Glutamatergic neuron (in vitro differentiated cells): ENCODE results near the gene XRCC4. TPM values are rescaled to one million over a fixed set of nuclear protein-coding genes. Genes with fewer than 3 reads are reported as not detected.

Experiments used
- DNase-seq: peaks from one replicate; pipeline ENCODE4 v3.0.0; 2022
- H3K27ac Mint-ChIP-seq: one replicate; pipeline ENCODE4 v1.8.0; 2020; ENCODE audit warnings: mild to moderate bottlenecking, mixed read lengths, inconsistent platforms; ENCODE audit not compliant: unreplicated experiment
- H3K27me3 Mint-ChIP-seq: one replicate; pipeline ENCODE4 v1.8.0; 2020; ENCODE audit warnings: mild to moderate bottlenecking, moderate library complexity, mixed read lengths, inconsistent platforms; ENCODE audit not compliant: unreplicated experiment
- H3K36me3 Mint-ChIP-seq: one replicate; pipeline ENCODE4 v1.8.0; 2020; ENCODE audit warnings: mild to moderate bottlenecking, mixed read lengths, inconsistent platforms; ENCODE audit not compliant: unreplicated experiment
- H3K4me1 Mint-ChIP-seq: one replicate; pipeline ENCODE4 v1.8.0; 2020; ENCODE audit warnings: mild to moderate bottlenecking, low read depth, mixed read lengths, inconsistent platforms; ENCODE audit not compliant: unreplicated experiment
- H3K4me3 Mint-ChIP-seq: one replicate; pipeline ENCODE4 v1.8.0; 2020; ENCODE audit warnings: mild to moderate bottlenecking, mixed read lengths, inconsistent platforms; ENCODE audit not compliant: unreplicated experiment
- H3K9me3 Mint-ChIP-seq: one replicate; pipeline ENCODE4 v1.8.0; 2020; ENCODE audit warnings: mild to moderate bottlenecking, moderate library complexity, mixed read lengths, inconsistent platforms; ENCODE audit not compliant: unreplicated experiment
- total RNA-seq: library from RNA; stranded (reverse); fragmentation: NEBNext Ultra II Directional; extraction: Animal tissue kit (Norgen Biotek cat#: 25700); gene quantifications from one replicate; pipeline ENCODE4 v1.2.1, GENCODE V29; 2021; ENCODE audit not compliant: unreplicated experiment
- TF ChIP-seq, protein P1 (sequence below): fragments of 200-600 bp; sonication (generic); IDR thresholded peaks from one replicate; pipeline ENCODE4 v1.5.0; 2021; ENCODE audit not compliant: partially characterized antibody, unreplicated experiment

Gene XRCC4
- total RNA-seq, 1 donor from 2014 or later = 5.9 TPM

DNA sequence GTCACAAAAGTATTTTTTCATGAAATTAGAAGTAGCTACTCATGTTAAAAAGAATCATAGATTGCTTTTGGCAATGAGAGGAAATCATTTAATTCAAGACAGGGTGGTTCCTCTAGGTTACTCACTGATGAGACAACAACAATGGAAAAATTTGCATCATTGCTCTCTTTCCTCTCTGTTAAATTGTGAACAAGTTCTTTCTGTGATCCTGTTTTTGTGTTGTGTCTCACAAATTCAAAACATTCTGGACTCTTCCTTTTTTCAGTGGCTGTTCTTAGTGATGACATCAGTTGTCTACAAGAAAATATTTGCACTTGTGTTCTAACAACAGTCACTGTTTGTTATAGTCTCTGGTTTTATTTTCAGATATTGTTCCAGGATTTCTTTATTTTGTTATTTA, 95.3 kb downstream of the XRCC4 start:
- H3K27me3 Mint-ChIP-seq = no peaks in the 10 kb centered on the region
- no peaks in the 10 kb centered on the region for H3K9me3 Mint-ChIP-seq
- H3K36me3 Mint-ChIP-seq = no peaks in the 10 kb centered on the region
- DNase-seq = no peak
- TF ChIP-seq, protein P1, sequence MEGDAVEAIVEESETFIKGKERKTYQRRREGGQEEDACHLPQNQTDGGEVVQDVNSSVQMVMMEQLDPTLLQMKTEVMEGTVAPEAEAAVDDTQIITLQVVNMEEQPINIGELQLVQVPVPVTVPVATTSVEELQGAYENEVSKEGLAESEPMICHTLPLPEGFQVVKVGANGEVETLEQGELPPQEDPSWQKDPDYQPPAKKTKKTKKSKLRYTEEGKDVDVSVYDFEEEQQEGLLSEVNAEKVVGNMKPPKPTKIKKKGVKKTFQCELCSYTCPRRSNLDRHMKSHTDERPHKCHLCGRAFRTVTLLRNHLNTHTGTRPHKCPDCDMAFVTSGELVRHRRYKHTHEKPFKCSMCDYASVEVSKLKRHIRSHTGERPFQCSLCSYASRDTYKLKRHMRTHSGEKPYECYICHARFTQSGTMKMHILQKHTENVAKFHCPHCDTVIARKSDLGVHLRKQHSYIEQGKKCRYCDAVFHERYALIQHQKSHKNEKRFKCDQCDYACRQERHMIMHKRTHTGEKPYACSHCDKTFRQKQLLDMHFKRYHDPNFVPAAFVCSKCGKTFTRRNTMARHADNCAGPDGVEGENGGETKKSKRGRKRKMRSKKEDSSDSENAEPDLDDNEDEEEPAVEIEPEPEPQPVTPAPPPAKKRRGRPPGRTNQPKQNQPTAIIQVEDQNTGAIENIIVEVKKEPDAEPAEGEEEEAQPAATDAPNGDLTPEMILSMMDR = no peak
- H3K27ac Mint-ChIP-seq = no peak overlapping the region
- H3K4me1 Mint-ChIP-seq = peaks cover 10% of the 10 kb centered on the region
- H3K4me3 Mint-ChIP-seq = no peak overlapping the region

DNA sequence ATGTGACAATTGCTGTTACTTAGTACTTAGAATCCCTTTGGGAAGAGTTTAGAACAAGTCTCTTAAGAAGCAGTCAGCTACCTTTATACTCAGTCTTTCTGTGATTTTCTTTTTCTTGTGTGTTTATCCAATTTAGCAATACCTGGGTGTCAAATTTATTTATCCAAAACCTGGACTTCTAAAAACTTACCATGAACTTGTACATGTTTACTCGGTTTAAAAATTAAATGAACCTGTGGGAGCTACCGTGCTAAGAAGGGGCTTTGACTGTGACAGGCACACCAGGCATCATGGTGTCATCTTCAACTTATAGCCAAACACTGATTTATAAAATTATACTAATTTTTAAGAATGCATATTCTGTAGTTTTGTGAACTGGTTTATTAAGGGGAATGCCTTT, 96.5 kb downstream of the XRCC4 start:
- no peak for DNase-seq
- peaks cover 4% of the 10 kb centered on the region for H3K4me1 Mint-ChIP-seq
- no peaks in the 10 kb centered on the region for H3K9me3 Mint-ChIP-seq
- no peaks in the 10 kb centered on the region for H3K27me3 Mint-ChIP-seq
- no peak overlapping the region for H3K27ac Mint-ChIP-seq
- no peaks in the 10 kb centered on the region for H3K36me3 Mint-ChIP-seq
- TF ChIP-seq, protein P1 = no peak
- H3K4me3 Mint-ChIP-seq = no peak overlapping the region

GRCh38 chr5:83177803-83178202, 100.5 kb downstream of the XRCC4 start:
- TF ChIP-seq, protein P1 = no peak
- H3K27me3 Mint-ChIP-seq = no peaks in the 10 kb centered on the region
- H3K4me1 Mint-ChIP-seq = no peaks in the 10 kb centered on the region
- no peaks in the 10 kb centered on the region for H3K36me3 Mint-ChIP-seq
- H3K27ac Mint-ChIP-seq = no peak overlapping the region
- no peak for DNase-seq
- H3K4me3 Mint-ChIP-seq = no peak overlapping the region
- H3K9me3 Mint-ChIP-seq = no peaks in the 10 kb centered on the region

GRCh38 chr5:83179966-83180365, 102.6 kb downstream of the XRCC4 start:
- H3K9me3 Mint-ChIP-seq = no peaks in the 10 kb centered on the region
- H3K36me3 Mint-ChIP-seq = no peaks in the 10 kb centered on the region
- TF ChIP-seq, protein P1 = no peak
- no peak overlapping the region for H3K4me3 Mint-ChIP-seq
- H3K27ac Mint-ChIP-seq = no peak overlapping the region
- peaks cover 4% of the 10 kb centered on the region for H3K4me1 Mint-ChIP-seq
- DNase-seq = no peak
- H3K27me3 Mint-ChIP-seq = peaks cover 2% of the 10 kb centered on the region

DNA sequence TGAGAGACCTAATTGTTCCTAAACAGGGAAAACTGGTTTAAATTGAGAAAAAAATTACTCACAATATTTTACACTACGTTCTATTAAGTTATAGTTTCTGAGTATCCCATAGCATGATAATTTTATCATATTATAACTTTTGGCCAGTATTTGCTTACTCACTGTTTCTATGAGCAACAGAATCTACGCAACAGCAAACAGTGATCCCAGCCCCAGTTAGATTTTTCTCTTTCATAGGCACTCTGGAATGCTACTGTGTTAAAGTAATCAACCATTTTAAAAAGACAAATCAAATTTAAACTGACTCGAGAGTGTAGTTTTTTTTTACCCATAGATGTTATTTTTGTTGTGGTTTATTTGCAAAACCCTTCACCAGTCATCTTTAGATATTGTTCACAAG, 107.2 kb downstream of the XRCC4 start:
- no peaks in the 10 kb centered on the region for H3K9me3 Mint-ChIP-seq

More for the DNA sequence above, 107.2 kb downstream of the XRCC4 start:
- H3K4me1 Mint-ChIP-seq = peaks cover 4% of the 10 kb centered on the region
- peaks cover 4% of the 10 kb centered on the region for H3K27me3 Mint-ChIP-seq
- H3K4me3 Mint-ChIP-seq = no peak overlapping the region
- TF ChIP-seq, protein P1 = no peak
- H3K27ac Mint-ChIP-seq = no peak overlapping the region
- no peaks in the 10 kb centered on the region for H3K36me3 Mint-ChIP-seq
- no peak for DNase-seq
